LNCaP clone FGC (cell line): ENCODE results near the gene TEAD3.

ENCODE experiments used
- DNase-seq: peaks from one replicate; pipeline ENCODE4 v3.0.0-alpha.2; 2011; ENCODE audit warnings: low read depth
- H3K4me3 ChIP-seq: 2 replicates; pipeline ENCODE4 v1.5.1; 2011; ENCODE audit warnings: mild to moderate bottlenecking, low read depth, low read length, control low read depth
- CTCF ChIP-seq: IDR thresholded peaks from 2 replicates; pipeline ENCODE4 v1.5.1; 2012; ENCODE audit warnings: mild to moderate bottlenecking; ENCODE audit not compliant: control insufficient read depth, insufficient read depth; ENCODE audit errors: extremely low read depth

Gene TEAD3

DNA sequence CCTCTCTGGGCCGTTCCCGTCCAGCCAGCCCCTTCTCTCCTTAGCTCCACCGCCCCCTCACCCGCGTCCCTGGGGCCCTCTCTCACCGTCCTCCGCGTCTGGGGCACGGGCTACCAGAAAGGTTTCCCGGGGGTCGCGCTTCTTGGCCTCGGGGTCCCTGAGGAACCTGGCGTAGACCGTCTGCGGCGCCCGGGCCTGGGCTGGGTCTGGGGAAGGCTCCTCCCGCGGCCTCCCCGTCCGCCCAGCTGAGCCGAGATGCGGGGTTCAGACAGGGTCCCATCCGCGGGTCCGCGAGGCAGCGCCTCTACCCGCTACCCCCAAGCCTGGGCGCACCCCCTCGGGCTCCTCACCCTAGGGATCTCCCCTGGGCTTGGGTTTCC lies 14.7 kb upstream of the TEAD3 start:
- DNase-seq: no peak
- H3K4me3 ChIP-seq: no peak overlapping the region
- TF ChIP-seq CTCF: no peak

GRCh38 chr6:35510916-35511561 lies 14.2 kb upstream of the TEAD3 start:
- H3K4me3 ChIP-seq: no peak overlapping the region
- no peak for TF ChIP-seq CTCF
- DNase-seq: no peak

GRCh38 chr6:35508542-35508941 lies 11.7 kb upstream of the TEAD3 start:
- DNase-seq: no peak
- no peak overlapping the region for H3K4me3 ChIP-seq
- TF ChIP-seq CTCF: no peak

GRCh38 chr6:35508027-35508426 lies 11.1 kb upstream of the TEAD3 start:
- TF ChIP-seq CTCF: no peak
- no peak for DNase-seq
- H3K4me3 ChIP-seq: no peak overlapping the region

DNA sequence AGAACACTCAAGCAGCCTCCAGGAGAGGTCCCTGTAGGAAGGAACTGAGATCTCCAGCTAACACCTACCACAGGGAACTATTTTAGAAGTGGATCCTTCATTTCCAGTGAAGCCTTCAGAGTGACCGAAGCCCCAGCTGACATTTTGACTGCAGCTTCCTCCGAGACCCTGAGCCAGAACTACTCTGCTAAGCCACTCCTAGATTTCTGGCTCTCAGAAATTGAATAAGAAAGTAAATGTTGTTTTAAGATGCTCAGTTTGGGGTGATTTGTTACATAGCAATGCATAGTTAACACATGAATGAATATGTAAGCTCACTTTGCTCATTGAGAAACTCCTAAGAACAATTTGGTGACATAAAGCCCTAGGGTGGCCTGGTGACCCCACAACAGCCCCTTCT lies 10.3 kb upstream of the TEAD3 start:
- H3K4me3 ChIP-seq: no peak overlapping the region
- no peak for DNase-seq
- no peak for TF ChIP-seq CTCF

- no peak for DNase-seq
- no peak for TF ChIP-seq CTCF
- no peak overlapping the region for H3K4me3 ChIP-seq
These were observed 9.7 kb upstream of the TEAD3 start for GRCh38 chr6:35506536-35506935.

DNA sequence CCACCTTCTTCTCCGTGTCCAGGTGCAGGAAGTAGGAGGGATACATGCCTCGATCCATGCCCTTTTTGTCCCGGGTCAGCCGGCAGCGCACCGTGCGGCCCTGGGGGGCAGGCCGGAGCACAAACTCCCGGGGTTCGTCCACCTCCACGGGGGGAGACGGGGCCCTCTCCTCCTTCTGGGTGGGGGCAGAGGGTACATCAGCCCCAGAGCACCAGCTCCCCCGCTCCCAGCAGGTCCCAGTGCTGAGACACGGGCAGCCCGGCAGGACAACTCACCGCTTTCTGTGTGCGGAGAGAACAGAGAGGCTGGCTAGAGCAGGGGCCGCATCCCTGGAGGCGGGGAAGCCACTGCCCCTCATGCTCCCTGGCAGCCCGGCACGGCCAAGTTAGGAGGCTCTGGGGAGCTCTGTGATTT lies 9.1 kb upstream of the TEAD3 start:
- no peak for DNase-seq
- no peak overlapping the region for H3K4me3 ChIP-seq
- no peak for TF ChIP-seq CTCF
